Thoracic aorta (tissue), 2 donors: ENCODE results near the gene TRUB1. TPM values are rescaled to one million over a fixed set of nuclear protein-coding genes. Genes with fewer than 3 reads are reported as not detected.

Experiments used
- ATAC-seq: fragments of 150-250 bp; one replicate; pipeline ENCODE4 v1.8.0; 2017; ENCODE audit warnings: low read depth; ENCODE audit not compliant: insufficient number of reproducible peaks, low FRiP score
- DNase-seq: peaks from one replicate; pipeline ENCODE4 v3.0.0-alpha.2; 2020; ENCODE audit warnings: low spot score
- H3K27ac ChIP-seq, 2 donors: fragments of 200-600 bp; sonication (generic); 1 replicate in 1 of 2; 2 replicates in 1 of 2; pipeline ENCODE4 v1.5.1; 2016; ENCODE audit warnings: mild to moderate bottlenecking in 2 of 2, moderate library complexity in 2 of 2
- H3K27me3 ChIP-seq: fragments of 200-600 bp; sonication (generic); replicated peaks from 2 replicates; pipeline ENCODE4 v1.6.0; 2016; ENCODE audit warnings: mild to moderate bottlenecking; ENCODE audit not compliant: insufficient read depth
- H3K36me3 ChIP-seq: fragments of 200-600 bp; sonication (generic); one replicate; pipeline ENCODE4 v1.5.1; 2016
- H3K4me1 ChIP-seq, 2 donors: fragments of 200-600 bp; sonication (generic); 1 replicate in 1 of 2; 2 replicates in 1 of 2; pipeline versions ENCODE4 v1.5.1 to v1.6.0; 2016; ENCODE audit warnings: low read depth in 2 of 2, mild to moderate bottlenecking in 1 of 2; ENCODE audit not compliant: control insufficient read depth in 1 of 2
- H3K4me3 ChIP-seq: fragments of 200-600 bp; sonication (generic); 2 replicates; pipeline ENCODE4 v1.5.1; 2016; ENCODE audit warnings: mild to moderate bottlenecking
- H3K9me3 ChIP-seq: fragments of 200-600 bp; sonication (generic); 2 replicates; pipeline ENCODE4 v1.5.1; 2016
- total RNA-seq, 2 donors: library from RNA; depleted of rRNA; stranded (reverse); fragments of >200 nt; gene quantifications; one replicate each; pipeline versions ENCODE4 v1.1.0 to v1.2.3, GENCODE V29; 2016
- TF ChIP-seq, protein P1 (sequence below): fragments of 200-600 bp; sonication (generic); IDR thresholded peaks from one replicate; pipeline ENCODE4 v1.5.1; 2019; ENCODE audit warnings: antibody characterized with exemption

Gene TRUB1
- total RNA-seq, 2 donors from 2014 or later: 8.8 to 9.5 TPM

DNA sequence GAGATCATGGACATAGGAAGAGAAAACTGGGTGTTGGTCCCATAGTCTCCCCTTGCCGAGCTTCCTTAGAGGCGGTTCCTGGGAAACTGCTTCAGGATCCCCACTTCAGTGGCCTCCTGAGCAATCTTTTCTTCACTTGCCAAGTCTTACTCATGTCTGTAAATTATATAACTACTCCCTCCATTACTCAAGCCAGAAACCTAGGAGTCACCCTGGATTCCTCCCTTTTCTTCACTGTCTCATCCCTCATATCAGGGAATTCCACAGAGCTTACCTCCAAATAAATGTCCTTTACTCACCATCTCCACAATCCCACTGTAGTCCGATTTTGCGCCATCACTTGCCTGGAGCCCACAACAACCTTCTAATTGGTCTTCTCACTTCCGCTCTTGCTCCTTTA is 29.1 kb upstream of the TRUB1 start:
- no peaks in the 10 kb centered on the region for H3K27me3 ChIP-seq
- ATAC-seq: no peak
- H3K4me1 ChIP-seq: no peaks in the 10 kb centered on the region
- no peaks in the 10 kb centered on the region for H3K36me3 ChIP-seq
- no peak overlapping the region for H3K27ac ChIP-seq
- TF ChIP-seq, protein P1, sequence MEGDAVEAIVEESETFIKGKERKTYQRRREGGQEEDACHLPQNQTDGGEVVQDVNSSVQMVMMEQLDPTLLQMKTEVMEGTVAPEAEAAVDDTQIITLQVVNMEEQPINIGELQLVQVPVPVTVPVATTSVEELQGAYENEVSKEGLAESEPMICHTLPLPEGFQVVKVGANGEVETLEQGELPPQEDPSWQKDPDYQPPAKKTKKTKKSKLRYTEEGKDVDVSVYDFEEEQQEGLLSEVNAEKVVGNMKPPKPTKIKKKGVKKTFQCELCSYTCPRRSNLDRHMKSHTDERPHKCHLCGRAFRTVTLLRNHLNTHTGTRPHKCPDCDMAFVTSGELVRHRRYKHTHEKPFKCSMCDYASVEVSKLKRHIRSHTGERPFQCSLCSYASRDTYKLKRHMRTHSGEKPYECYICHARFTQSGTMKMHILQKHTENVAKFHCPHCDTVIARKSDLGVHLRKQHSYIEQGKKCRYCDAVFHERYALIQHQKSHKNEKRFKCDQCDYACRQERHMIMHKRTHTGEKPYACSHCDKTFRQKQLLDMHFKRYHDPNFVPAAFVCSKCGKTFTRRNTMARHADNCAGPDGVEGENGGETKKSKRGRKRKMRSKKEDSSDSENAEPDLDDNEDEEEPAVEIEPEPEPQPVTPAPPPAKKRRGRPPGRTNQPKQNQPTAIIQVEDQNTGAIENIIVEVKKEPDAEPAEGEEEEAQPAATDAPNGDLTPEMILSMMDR: no peak
- no peaks in the 10 kb centered on the region for H3K9me3 ChIP-seq
- no peak for DNase-seq
- no peak overlapping the region for H3K4me3 ChIP-seq

- TF ChIP-seq, protein P1: no peak
- ATAC-seq (no peak), DNase-seq (no peak)
- no peaks in the 10 kb centered on the region for H3K9me3 ChIP-seq
- H3K36me3 ChIP-seq: no peaks in the 10 kb centered on the region
- H3K4me3 ChIP-seq: no peak overlapping the region
- H3K4me1 ChIP-seq: no peaks in the 10 kb centered on the region
- H3K27ac ChIP-seq: no peak overlapping the region
- H3K27me3 ChIP-seq: no peaks in the 10 kb centered on the region
Measured at GRCh38 chr10:114911052-114911711, 26.8 kb upstream of the TRUB1 start.

DNA sequence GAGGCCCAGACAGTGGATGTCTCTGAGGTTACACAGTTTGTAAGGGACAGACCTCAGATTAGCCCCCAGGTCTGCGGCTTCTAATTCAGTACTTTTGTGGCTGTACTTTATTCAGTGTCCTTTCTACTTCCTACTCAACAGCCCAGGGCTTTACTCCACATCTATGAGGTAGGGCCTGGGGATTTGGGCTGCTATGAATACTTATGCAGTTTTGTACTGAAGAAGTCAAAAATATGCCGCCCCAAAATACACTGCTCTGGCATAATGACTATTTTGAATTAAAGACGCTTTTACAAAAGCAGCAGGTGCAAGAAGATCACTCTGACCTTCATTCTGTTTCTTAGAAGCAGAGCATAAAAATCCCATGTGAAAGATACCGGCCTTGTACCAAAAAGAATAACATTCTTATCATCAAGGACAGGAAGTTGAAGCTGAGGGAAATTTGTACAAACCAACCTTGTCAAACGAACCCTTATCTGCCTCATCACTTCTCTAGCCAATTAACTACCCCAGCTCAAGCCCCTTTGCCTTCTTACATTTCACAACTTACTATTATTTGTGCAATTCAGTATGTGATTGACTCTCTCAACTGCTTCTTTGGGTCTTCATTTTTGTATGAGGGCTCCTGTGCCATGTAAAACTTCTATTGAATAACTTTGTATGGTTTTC is 26.1 kb upstream of the TRUB1 start:
- H3K27ac ChIP-seq: no peak overlapping the region
- TF ChIP-seq, protein P1: no peak
- no peaks in the 10 kb centered on the region for H3K9me3 ChIP-seq
- no peaks in the 10 kb centered on the region for H3K4me1 ChIP-seq
- H3K27me3 ChIP-seq: no peaks in the 10 kb centered on the region
- H3K4me3 ChIP-seq: no peak overlapping the region
- no peak for ATAC-seq
- no peaks in the 10 kb centered on the region for H3K36me3 ChIP-seq
- no peak for DNase-seq

DNA sequence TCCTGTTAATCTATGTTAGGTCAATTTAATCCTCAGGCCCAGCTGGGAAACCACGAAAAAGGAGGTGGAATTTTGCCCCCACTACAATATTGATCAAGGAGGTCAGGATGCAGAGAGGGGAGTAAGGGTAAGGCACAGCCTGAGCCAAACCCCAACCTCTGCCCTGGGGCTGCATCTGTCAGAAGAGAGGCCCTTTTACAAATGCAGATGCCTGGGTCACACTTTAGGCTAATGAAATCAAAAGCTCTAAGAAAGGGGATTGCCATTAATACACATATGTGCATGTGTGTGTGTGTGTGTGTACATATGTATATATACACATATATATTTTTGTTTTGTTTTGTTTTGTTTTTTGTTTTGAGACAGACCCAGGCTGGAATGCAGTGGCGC is 25.5 kb upstream of the TRUB1 start:
- TF ChIP-seq, protein P1: no peak
- Histone ChIP-seq H3K4me1 (no peaks in the 10 kb centered on the region), H3K36me3 (no peaks in the 10 kb centered on the region), H3K9me3 (no peaks in the 10 kb centered on the region), H3K4me3 (no peak overlapping the region), H3K27ac (no peak overlapping the region), H3K27me3 (no peaks in the 10 kb centered on the region)
- ATAC-seq: no peak
- DNase-seq: no peak

DNA sequence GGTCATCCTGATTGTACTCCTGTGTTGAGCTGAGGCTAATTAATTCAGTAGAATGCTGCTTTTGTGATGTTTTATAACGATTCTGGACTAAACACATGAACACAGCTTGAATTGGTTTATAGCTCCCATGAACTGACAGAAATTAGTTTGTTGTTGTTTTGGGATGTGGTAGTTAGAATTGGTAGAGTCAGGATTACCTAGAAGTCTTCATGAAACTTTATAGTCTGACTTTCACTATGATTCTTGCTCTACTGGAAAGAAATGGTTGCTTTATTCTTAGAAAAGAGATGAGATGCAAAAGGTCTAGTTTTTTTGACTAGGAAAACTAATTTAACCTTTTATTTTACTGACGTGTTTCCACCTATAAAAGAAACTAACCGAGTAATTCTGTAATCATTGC is 23.4 kb upstream of the TRUB1 start:
- Histone ChIP-seq H3K27me3 (no peaks in the 10 kb centered on the region), H3K4me1 (no peaks in the 10 kb centered on the region), H3K27ac (no peak overlapping the region), H3K9me3 (no peaks in the 10 kb centered on the region), H3K4me3 (no peak overlapping the region), H3K36me3 (no peaks in the 10 kb centered on the region)
- TF ChIP-seq, protein P1: no peak
- ATAC-seq: no peak
- DNase-seq: no peak
